ENCODE measurements around the gene SLC25A29.
A peak's percentile ranks its signal among the peaks of the same experiment; 100 is the strongest.

Gene SLC25A29

DNA sequence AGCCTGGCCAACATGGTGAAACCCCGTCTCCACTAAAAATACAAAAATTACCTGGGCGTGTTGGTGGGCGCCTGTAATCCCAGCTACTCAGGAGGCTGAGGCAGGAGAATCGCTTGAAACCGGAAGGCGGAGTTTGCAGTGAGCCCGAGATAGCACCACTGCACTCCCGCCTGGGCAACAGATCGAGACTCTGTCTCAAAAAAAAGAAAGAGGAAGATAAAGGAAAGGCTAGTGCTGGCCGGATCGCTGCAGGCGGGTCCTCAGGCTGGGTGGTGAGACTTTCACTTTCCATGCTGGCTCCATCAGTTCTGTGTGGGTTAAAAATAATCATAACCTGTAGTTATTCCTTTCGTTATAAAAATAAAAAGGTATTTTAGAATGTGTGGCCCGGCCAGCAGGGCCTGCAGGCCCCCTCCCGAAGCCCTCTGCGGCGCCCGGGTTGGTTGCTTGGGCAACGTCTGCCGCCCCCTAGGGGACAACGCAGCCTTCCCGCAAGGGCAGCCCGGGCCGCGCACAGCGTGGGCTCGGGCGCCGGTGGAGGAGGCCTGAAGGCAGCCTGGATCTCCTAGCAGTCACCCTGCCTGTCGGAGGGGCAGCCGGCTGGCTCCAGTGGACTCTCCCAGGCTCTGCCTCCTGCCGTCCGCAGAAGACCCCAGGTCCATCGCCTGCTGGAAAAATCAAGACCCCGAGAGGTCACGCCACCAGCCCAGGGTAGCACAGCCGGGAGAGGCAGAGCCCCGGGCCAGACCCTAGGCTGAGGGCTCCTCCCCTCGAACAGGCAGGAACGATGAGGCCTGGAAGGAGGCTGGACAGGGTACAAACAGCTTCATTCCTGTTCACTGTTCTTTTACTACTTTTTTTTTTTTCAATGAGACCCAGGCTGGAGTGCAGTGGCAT is 11.9 kb upstream of the SLC25A29 start:
- no peak overlapping the region for H3K23ac ChIP-seq (ENCODE audit: low read length)
- no peaks in the 10 kb centered on the region for H3K36me3 ChIP-seq (ENCODE audit: control insufficient read depth in 1 of 2, insufficient read depth in 2 of 2, low read length in 2 of 2)
- H2AFZ ChIP-seq (ENCODE audit: insufficient read depth, low read length, poor library complexity) = peak overlapping the region; percentile 43
- no peaks in the 10 kb centered on the region for H3K27me3 ChIP-seq (ENCODE audit: insufficient read depth, low read length)
- no peak overlapping the region for H3K4me3 ChIP-seq (ENCODE audit: low read depth, low read length)
- no peak overlapping the region for H3K14ac ChIP-seq (ENCODE audit: low read length)
- H3K79me2 ChIP-seq (ENCODE audit: control insufficient read depth, insufficient read depth, low read length, poor library complexity) = no peaks in the 10 kb centered on the region
- H3K4me1 ChIP-seq (ENCODE audit: control insufficient read depth in 1 of 2, insufficient read depth in 2 of 2, low read length in 2 of 2) = peaks cover 0 to 2% of the 10 kb centered on the region in 2 experiments
- DNase-seq = peak; percentile 57 to 78
- H3K9me3 ChIP-seq (ENCODE audit: insufficient read depth, low read depth, low read length) = peaks cover 4% of the 10 kb centered on the region
- no peak overlapping the region for H3K27ac ChIP-seq (ENCODE audit: low read depth, low read length)
- H3K4ac ChIP-seq (ENCODE audit: low read depth, low read length) = no peak overlapping the region
- no peak overlapping the region for H4K12ac ChIP-seq (ENCODE audit: low read depth, low read length)
- no peaks in the 10 kb centered on the region for H3K79me1 ChIP-seq (ENCODE audit: low read length)
- H4K91ac ChIP-seq (ENCODE audit: low read depth, low read length) = no peak overlapping the region
- H3K9ac ChIP-seq (ENCODE audit: low read length) = no peak overlapping the region
- no peak overlapping the region for H2BK120ac ChIP-seq (ENCODE audit: insufficient read depth, low read length, poor library complexity)
- H2BK12ac ChIP-seq (ENCODE audit: low read length) = peak overlapping the region; percentile 5
- H2AK5ac ChIP-seq (ENCODE audit: low read length) = no peak overlapping the region
- no peak overlapping the region for H4K8ac ChIP-seq (ENCODE audit: low read depth, low read length)
- no peak overlapping the region for H2BK5ac ChIP-seq (ENCODE audit: low read depth, low read length, poor library complexity)
- no peak overlapping the region for H3K18ac ChIP-seq (ENCODE audit: low read length)
- H3K4me2 ChIP-seq (ENCODE audit: low read length) = no peak overlapping the region
- no CpG with 5 or more reads among the region's 40 CpGs for WGBS (ENCODE audit: extremely low coverage, insufficient coverage, insufficient read length)

DNA sequence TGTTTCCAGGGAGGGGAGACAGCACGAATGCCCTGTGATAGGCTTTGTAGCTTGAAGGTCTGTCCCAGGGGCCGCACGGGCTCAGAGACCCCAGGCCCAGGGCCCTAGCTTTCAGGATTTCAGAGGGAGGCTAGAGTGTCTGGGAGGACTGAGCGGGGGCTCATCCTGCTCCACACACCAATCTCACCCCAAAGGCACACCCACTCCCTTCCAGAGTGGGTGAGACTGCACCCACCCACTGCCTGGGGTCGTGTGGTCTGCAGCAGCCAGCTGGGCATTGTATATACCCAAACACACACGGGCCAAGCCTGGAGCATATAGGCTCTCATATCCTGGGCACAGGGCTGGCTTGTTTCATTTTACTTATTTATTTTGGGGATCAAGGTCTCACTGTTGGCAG is 11.1 kb upstream of the SLC25A29 start:
- Histone ChIP-seq H2AK5ac (ENCODE audit: low read length) (no peak overlapping the region), H3K27ac (ENCODE audit: low read depth, low read length) (no peak overlapping the region), H3K23ac (ENCODE audit: low read length) (no peak overlapping the region), H2AFZ (ENCODE audit: insufficient read depth, low read length, poor library complexity) (no peak overlapping the region), H4K8ac (ENCODE audit: low read depth, low read length) (no peak overlapping the region), H3K27me3 (ENCODE audit: insufficient read depth, low read length) (no peaks in the 10 kb centered on the region), H3K18ac (ENCODE audit: low read length) (no peak overlapping the region), H4K91ac (ENCODE audit: low read depth, low read length) (no peak overlapping the region), H2BK120ac (ENCODE audit: insufficient read depth, low read length, poor library complexity) (no peak overlapping the region), H2BK5ac (ENCODE audit: low read depth, low read length, poor library complexity) (no peak overlapping the region), H3K4me2 (ENCODE audit: low read length) (no peak overlapping the region), H3K4me3 (ENCODE audit: low read depth, low read length) (no peak overlapping the region), H3K4ac (ENCODE audit: low read depth, low read length) (no peak overlapping the region), H3K79me2 (ENCODE audit: control insufficient read depth, insufficient read depth, low read length, poor library complexity) (no peaks in the 10 kb centered on the region), H3K9ac (ENCODE audit: low read length) (no peak overlapping the region), H3K14ac (ENCODE audit: low read length) (no peak overlapping the region), H3K79me1 (ENCODE audit: low read length) (no peaks in the 10 kb centered on the region), H3K9me3 (ENCODE audit: insufficient read depth, low read depth, low read length) (peaks cover 4% of the 10 kb centered on the region), H2BK12ac (ENCODE audit: low read length) (no peak overlapping the region), H4K12ac (ENCODE audit: low read depth, low read length) (no peak overlapping the region), H3K4me1 (ENCODE audit: control insufficient read depth in 1 of 2, insufficient read depth in 2 of 2, low read length in 2 of 2) (peaks cover 2% of the 10 kb centered on the region in 2 experiments), H3K36me3 (ENCODE audit: control insufficient read depth in 1 of 2, insufficient read depth in 2 of 2, low read length in 2 of 2) (no peaks in the 10 kb centered on the region)
- WGBS (ENCODE audit: extremely low coverage, insufficient coverage, insufficient read length) = no CpG with 5 or more reads among the region's 6 CpGs
- DNase-seq = no peak

DNA sequence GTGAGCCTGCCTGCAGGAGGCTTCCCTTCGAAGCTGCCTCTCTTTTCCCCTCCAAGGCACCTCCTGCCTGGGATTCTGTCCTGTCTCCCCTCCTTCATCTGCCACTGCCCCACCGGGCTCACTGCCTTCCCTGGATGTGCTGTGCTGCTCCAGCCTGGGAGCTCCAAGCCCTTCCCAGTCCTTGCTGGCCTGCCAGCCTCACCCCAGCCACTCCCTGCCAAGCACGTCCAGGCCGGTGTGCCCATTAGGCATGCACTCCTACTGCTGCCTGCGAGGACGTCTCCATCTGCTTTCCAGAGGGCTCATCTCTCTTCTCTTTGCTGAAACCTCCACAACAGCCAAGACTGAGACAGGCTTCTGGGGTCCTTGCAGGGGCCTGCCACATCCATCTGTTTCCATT is 8.5 kb upstream of the SLC25A29 start:
- H4K8ac ChIP-seq (ENCODE audit: low read depth, low read length) = no peak overlapping the region
- no CpG with 5 or more reads among the region's 6 CpGs for WGBS (ENCODE audit: extremely low coverage, insufficient coverage, insufficient read length)

DNA sequence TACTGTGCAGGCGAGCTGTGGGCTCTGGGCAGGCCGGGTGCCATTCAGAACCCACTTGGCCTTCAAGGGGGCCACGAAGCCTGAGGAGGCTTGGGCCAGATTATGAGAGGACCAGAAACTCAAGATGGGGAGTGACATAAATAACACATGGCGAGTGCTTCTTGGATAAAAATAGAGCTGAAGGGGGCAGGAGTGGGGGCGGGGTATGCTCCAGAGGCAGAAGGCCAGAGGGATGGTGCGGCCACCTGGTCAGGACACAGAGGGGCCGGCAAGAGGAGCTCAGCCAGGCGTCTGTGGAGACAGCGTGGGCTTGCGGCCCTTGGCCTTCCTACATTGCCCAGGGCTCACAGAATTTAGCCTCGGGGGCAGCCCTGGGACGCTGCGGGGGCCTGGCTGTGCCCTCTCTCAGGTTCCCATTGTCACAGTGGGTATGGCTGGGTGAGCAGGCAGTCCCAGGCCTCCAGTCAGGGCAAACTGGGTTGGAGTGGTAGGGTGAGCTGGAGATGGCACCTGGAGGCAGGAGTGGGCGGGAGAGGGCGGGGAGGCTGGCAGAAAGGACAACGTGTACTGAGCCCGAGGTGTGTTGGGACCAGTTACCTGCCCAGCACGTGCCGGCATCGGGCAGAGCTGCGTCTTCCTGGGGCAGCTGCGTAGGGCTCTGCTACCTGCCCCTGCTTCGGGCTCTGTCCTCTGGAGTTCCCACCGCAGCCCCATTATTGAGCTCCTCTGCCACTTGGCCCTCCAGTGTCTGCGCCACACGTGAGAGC is 7.4 kb upstream of the SLC25A29 start:
- Histone ChIP-seq H2AFZ (ENCODE audit: insufficient read depth, low read length, poor library complexity) (no peak overlapping the region), H3K79me2 (ENCODE audit: control insufficient read depth, insufficient read depth, low read length, poor library complexity) (no peaks in the 10 kb centered on the region), H3K4me1 (ENCODE audit: control insufficient read depth in 1 of 2, insufficient read depth in 2 of 2, low read length in 2 of 2) (peaks cover 2% of the 10 kb centered on the region in 2 experiments), H3K14ac (ENCODE audit: low read length) (no peak overlapping the region), H3K23ac (ENCODE audit: low read length) (no peak overlapping the region), H4K8ac (ENCODE audit: low read depth, low read length) (no peak overlapping the region), H3K27ac (ENCODE audit: low read depth, low read length) (no peak overlapping the region), H3K79me1 (ENCODE audit: low read length) (no peaks in the 10 kb centered on the region), H4K12ac (ENCODE audit: low read depth, low read length) (no peak overlapping the region), H3K36me3 (ENCODE audit: control insufficient read depth in 1 of 2, insufficient read depth in 2 of 2, low read length in 2 of 2) (no peaks in the 10 kb centered on the region), H3K9ac (ENCODE audit: low read length) (no peak overlapping the region), H3K4me3 (ENCODE audit: low read depth, low read length) (no peak overlapping the region), H3K18ac (ENCODE audit: low read length) (no peak overlapping the region), H3K4me2 (ENCODE audit: low read length) (no peak overlapping the region), H3K27me3 (ENCODE audit: insufficient read depth, low read length) (no peaks in the 10 kb centered on the region), H3K4ac (ENCODE audit: low read depth, low read length) (no peak overlapping the region), H2AK5ac (ENCODE audit: low read length) (no peak overlapping the region), H4K91ac (ENCODE audit: low read depth, low read length) (no peak overlapping the region), H2BK5ac (ENCODE audit: low read depth, low read length, poor library complexity) (no peak overlapping the region), H2BK120ac (ENCODE audit: insufficient read depth, low read length, poor library complexity) (no peak overlapping the region), H3K9me3 (ENCODE audit: insufficient read depth, low read depth, low read length) (peaks cover 4% of the 10 kb centered on the region), H2BK12ac (ENCODE audit: low read length) (no peak overlapping the region)
- no CpG with 5 or more reads among the region's 26 CpGs for WGBS (ENCODE audit: extremely low coverage, insufficient coverage, insufficient read length)
- DNase-seq = no peak

More for the DNA sequence above, 8.5 kb upstream of the SLC25A29 start:
- no peak overlapping the region for H3K9ac ChIP-seq (ENCODE audit: low read length)
- no peak overlapping the region for H3K4ac ChIP-seq (ENCODE audit: low read depth, low read length)
- no peak overlapping the region for H4K12ac ChIP-seq (ENCODE audit: low read depth, low read length)
- H2AFZ ChIP-seq (ENCODE audit: insufficient read depth, low read length, poor library complexity) = no peak overlapping the region
- H3K14ac ChIP-seq (ENCODE audit: low read length) = no peak overlapping the region
- no peak overlapping the region for H4K91ac ChIP-seq (ENCODE audit: low read depth, low read length)
- H3K4me1 ChIP-seq (ENCODE audit: control insufficient read depth in 1 of 2, insufficient read depth in 2 of 2, low read length in 2 of 2) = peaks cover 2% of the 10 kb centered on the region in 2 experiments
- H2BK5ac ChIP-seq (ENCODE audit: low read depth, low read length, poor library complexity) = no peak overlapping the region
- H3K4me2 ChIP-seq (ENCODE audit: low read length) = no peak overlapping the region
- no peak overlapping the region for H2BK120ac ChIP-seq (ENCODE audit: insufficient read depth, low read length, poor library complexity)
- no peak for DNase-seq
- no peak overlapping the region for H3K27ac ChIP-seq (ENCODE audit: low read depth, low read length)
- no peak overlapping the region for H2BK12ac ChIP-seq (ENCODE audit: low read length)
- no peaks in the 10 kb centered on the region for H3K79me1 ChIP-seq (ENCODE audit: low read length)
- peaks cover 4% of the 10 kb centered on the region for H3K9me3 ChIP-seq (ENCODE audit: insufficient read depth, low read depth, low read length)
- no peak overlapping the region for H3K18ac ChIP-seq (ENCODE audit: low read length)
- no peak overlapping the region for H3K4me3 ChIP-seq (ENCODE audit: low read depth, low read length)
- H3K23ac ChIP-seq (ENCODE audit: low read length) = no peak overlapping the region
- H2AK5ac ChIP-seq (ENCODE audit: low read length) = no peak overlapping the region
- H3K79me2 ChIP-seq (ENCODE audit: control insufficient read depth, insufficient read depth, low read length, poor library complexity) = no peaks in the 10 kb centered on the region
- no peaks in the 10 kb centered on the region for H3K36me3 ChIP-seq (ENCODE audit: control insufficient read depth in 1 of 2, insufficient read depth in 2 of 2, low read length in 2 of 2)
- H3K27me3 ChIP-seq (ENCODE audit: insufficient read depth, low read length) = no peaks in the 10 kb centered on the region

All from trophoblast cell (in vitro differentiated cells and primary cell).